IMR-90 (cell line): ENCODE measurements around the gene ZNF609.

ENCODE experiments used
- CEBPB ChIP-seq: IDR thresholded peaks from 2 replicates; pipeline ENCODE4 v1.6.1; 2012; ENCODE audit warnings: low read depth, low read length, improper control_type of control experiment
- CTCF ChIP-seq: conservative IDR thresholded peaks from 2 replicates; pipeline ENCODE4 v1.5.1; 2012; ENCODE audit warnings: mild to moderate bottlenecking, low read depth, low read length, improper control_type of control experiment
- FOS ChIP-seq: fragments of 150-350 bp; IDR thresholded peaks from 2 replicates; pipeline ENCODE4 v1.6.1; 2016; ENCODE audit warnings: low read depth, low read length
- RFX5 ChIP-seq: IDR thresholded peaks from 2 replicates; pipeline ENCODE4 v1.8.0; 2012; ENCODE audit warnings: low read depth, mild to moderate bottlenecking, low read length, moderate library complexity

DNA sequence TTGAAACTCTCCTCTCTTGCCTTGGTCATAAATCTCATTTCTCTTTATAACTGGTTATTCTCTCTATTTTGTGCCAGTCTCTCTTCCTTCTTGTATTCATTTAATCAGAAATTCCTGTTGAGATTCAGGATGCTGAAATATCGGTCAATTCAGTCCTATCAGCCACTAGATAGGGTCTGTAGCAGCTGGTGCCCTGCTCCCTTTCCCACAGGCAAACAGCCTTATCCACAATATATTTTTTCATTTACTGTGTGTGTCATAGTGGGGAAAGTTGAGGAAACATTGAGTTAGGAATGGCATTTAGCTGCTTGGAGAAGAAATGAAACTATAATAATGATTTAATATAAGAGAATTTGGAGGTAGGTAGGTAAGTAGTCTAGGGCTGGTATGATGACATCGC is 168.7 kb downstream of the ZNF609 start:
- TF ChIP-seq CTCF (no peak), CEBPB (no peak), FOS (no peak), RFX5 (no peak)
